K562 (cell line): ENCODE results near the gene ZG16B. TPM values are rescaled to one million over a fixed set of nuclear protein-coding genes. Genes with fewer than 3 reads are reported as not detected.

ENCODE experiments used
- CCNT2 ChIP-seq: IDR thresholded peaks from 2 replicates; pipeline ENCODE4 v1.6.1; 2011; ENCODE audit warnings: borderline replicate concordance, low read depth, mild to moderate bottlenecking, moderate library complexity, mixed read lengths, low read length; ENCODE audit not compliant: insufficient read length; ENCODE audit errors: extremely low read depth
- ETS1 ChIP-seq: conservative IDR thresholded peaks from 2 replicates; pipeline ENCODE4 v1.6.1; 2011; ENCODE audit warnings: low read depth, mild to moderate bottlenecking, low read length; ENCODE audit not compliant: control insufficient read depth
- GATAD2A ChIP-seq: fragments of 450-650 bp; IDR thresholded peaks from 2 replicates; pipeline ENCODE4 v1.6.1; 2017
- PHF8 ChIP-seq: fragments of 200-600 bp; sonication (generic); IDR thresholded peaks from 2 replicates; pipeline ENCODE4 v1.6.1; 2012; ENCODE audit warnings: mixed run types, mild to moderate bottlenecking, inconsistent platforms, low read length, moderate library complexity, borderline replicate concordance
- POLR2A ChIP-seq: fragments of 450-650 bp; conservative IDR thresholded peaks from 2 replicates; pipeline ENCODE4 v1.6.1; 2016
- POLR2AphosphoS5 ChIP-seq: IDR thresholded peaks from 2 replicates; pipeline ENCODE4 v1.6.1; 2011; ENCODE audit warnings: mild to moderate bottlenecking, low read depth, low read length, moderate library complexity; ENCODE audit not compliant: control insufficient read depth, insufficient read depth
- RBBP5 ChIP-seq: fragments of 200-600 bp; sonication (generic); IDR thresholded peaks from 2 replicates; pipeline ENCODE4 v1.6.1; 2012; ENCODE audit warnings: borderline replicate concordance, mild to moderate bottlenecking, low read length, control low read depth, inconsistent platforms; ENCODE audit not compliant: insufficient read depth, poor library complexity, severe bottlenecking
- RERE ChIP-seq: sonication (generic); formaldehyde crosslinking; IDR thresholded peaks from 2 replicates; pipeline ENCODE4 v1.8.0; 2023; ENCODE audit warnings: missing genetic modification reagents, mild to moderate bottlenecking, borderline replicate concordance
- SIN3A ChIP-seq, 2 experiments: fragments of 150-350 bp in 1 of 2; IDR thresholded peaks; 2 replicates each; pipeline ENCODE4 v1.6.1; 2011 to 2016; ENCODE audit warnings: borderline replicate concordance in 2 of 2, low read depth in 2 of 2, low read length in 2 of 2, mild to moderate bottlenecking in 2 of 2, moderate library complexity in 2 of 2; ENCODE audit not compliant: control insufficient read depth in 1 of 2
- WHSC1 ChIP-seq: IDR thresholded peaks from one replicate; pipeline ENCODE4 v1.6.1; 2012; ENCODE audit warnings: low read length, control low read depth, inconsistent platforms
- YY1 ChIP-seq, 3 experiments: IDR thresholded peaks; 2 replicates each; pipeline ENCODE4 v1.6.1; 2011; ENCODE audit warnings: low read length in 2 of 3, mild to moderate bottlenecking in 2 of 3, moderate library complexity in 2 of 3, borderline replicate concordance in 1 of 3, control low read depth in 1 of 3, low read depth in 1 of 3; ENCODE audit not compliant: insufficient read depth in 3 of 3, insufficient replicate concordance in 2 of 3, control insufficient read depth in 1 of 3, insufficient read length in 1 of 3; ENCODE audit errors: extremely low read depth in 1 of 3
- ZBTB2 ChIP-seq: fragments of 450-650 bp; IDR thresholded peaks from 2 replicates; pipeline ENCODE4 v1.6.1; 2016; ENCODE audit warnings: antibody characterized with exemption
- ZFX ChIP-seq: sonication (generic); formaldehyde crosslinking; IDR thresholded peaks from 2 replicates; pipeline ENCODE4 v1.8.0; 2022; ENCODE audit warnings: mild to moderate bottlenecking, missing genetic modification reagents, moderate library complexity
- ZNF146 ChIP-seq: IDR thresholded peaks from one replicate; pipeline ENCODE4 v1.6.1; 2018; ENCODE audit warnings: missing compliant biosample characterization; ENCODE audit not compliant: unreplicated experiment
- ZNF263 ChIP-seq: sonication (generic); formaldehyde crosslinking; IDR thresholded peaks from 2 replicates; pipeline ENCODE4 v1.8.0; 2022; ENCODE audit warnings: mild to moderate bottlenecking, missing genetic modification reagents, borderline replicate concordance
- ZNF655 ChIP-seq: fragments of 250-450 bp; sonication (Bioruptor Pico); IDR thresholded peaks from 2 replicates; pipeline ENCODE4 v1.5.0; 2021
- polyA plus RNA-seq, 8 experiments: library from polyadenylated mRNA; depleted of rRNA in 4 of 8; stranded (reverse) in 5 of 8; unstranded in 3 of 8; fragments of >200 nt; fragmentation: Nextera tagmentation in 2 of 8; fragmentation: Illumina TruSeq in 1 of 8; extraction: Ambion mirVana in 2 of 8; extraction: Trizol in 1 of 8; gene quantifications; 2 replicates each; pipeline versions ENCODE4 v1.2.1 to v1.2.3, GENCODE V29; 2011 to 2014; ENCODE audit warnings: inconsistent platforms in 1 of 8, missing spikeins in 1 of 8
- total RNA-seq, 7 experiments: library from RNA; depleted of rRNA in 6 of 7; stranded (reverse); fragments of >200 nt in 6 of 7; fragmentation: Illumina TruSeq in 2 of 7; extraction: Trizol in 2 of 7; gene quantifications; 2 replicates each; pipeline versions ENCODE4 v1.2.1 to v1.2.3, GENCODE V29; 2011 to 2021; ENCODE audit warnings: low replicate concordance in 1 of 7

ZG16B gene
- total and polyA plus RNA-seq, 9 of the 15 experiments (the other 6 are each of a cell fraction or from before 2014, with no cell fraction given): 0.25 to 0.43 (median 0.34) TPM; not detected in 5

- TF ChIP-seq SIN3A (IDR thresholded peaks at IDR 0.05; ENCODE audit: borderline replicate concordance in 2 of 2, control insufficient read depth in 1 of 2, low read depth in 2 of 2, low read length in 2 of 2) (peak in 1 of 2 experiments; percentile 46; a peak in 1 of 4 replicates), ZNF263 (CRISPR knock-in tag) (no peak; the same call in 1 of the 2 replicates), POLR2AphosphoS5 (0 out of 2 replicates have a peak, but pooled peaks have one; percentile 42), RERE (0 out of 2 replicates have a peak, but pooled peaks have one; percentile 17), RBBP5 (peak; percentile 38), ZNF655 (CRISPR knock-in tag) (no peak), ZFX (CRISPR knock-in tag) (peak; percentile 91), ZBTB2 (no peak), WHSC1 (no peak), ETS1 (0 out of 2 replicates have a peak, but pooled peaks have one; percentile 22), ZNF146 (CRISPR knock-in tag) (no peak), YY1 (IDR thresholded peaks at IDR 0.05; ENCODE audit: borderline replicate concordance in 1 of 3, control insufficient read depth in 1 of 3, extremely low read depth in 1 of 3, insufficient read depth in 3 of 3, insufficient read length in 1 of 3, insufficient replicate concordance in 2 of 3, low read depth in 1 of 3, low read length in 2 of 3) (peak in 2 of 3 experiments; percentile 76 to 80), POLR2A (peak; percentile 68), GATAD2A (0 out of 2 replicates have a peak, but pooled peaks have one; percentile 62), CCNT2 (peak; percentile 18), PHF8 (peak; percentile 53; the same call in 1 of the 2 replicates)
These were observed 13.3 kb upstream of the ZG16B start, which contains the start of gene PRSS21 (continued) for GRCh38 chr16:2816751-2817339.
